Measurements from ENCODE around the gene PDE1C. TPM values are rescaled to one million over a fixed set of nuclear protein-coding genes. Genes with fewer than 3 reads are reported as not detected.

Gene PDE1C
- total and polyA plus RNA-seq, 9 donors = 4.8 to 20.0 (median 11.8) TPM

DNA sequence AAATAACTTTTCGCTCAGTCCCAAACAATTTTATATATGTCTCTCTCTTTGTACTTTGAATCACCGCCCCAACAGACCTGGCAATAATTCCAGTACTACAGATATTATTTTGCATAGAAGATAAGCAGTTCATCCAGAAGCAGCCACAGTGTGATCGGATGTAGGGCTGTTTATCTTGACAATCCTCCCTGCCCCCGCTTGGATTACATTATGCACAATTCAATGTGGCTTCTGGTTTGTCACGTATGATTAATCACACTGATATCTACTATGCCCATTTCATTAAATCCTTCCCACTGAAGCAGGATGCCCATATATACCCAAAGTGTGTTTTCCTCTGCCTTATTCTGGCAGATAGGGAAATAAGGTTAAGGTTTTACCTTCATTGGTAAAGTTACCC lies 115.2 kb downstream of the PDE1C start:
- Histone ChIP-seq H3K36me3 (no peaks in the 10 kb centered on the region), H3K9me3 (no peaks in the 10 kb centered on the region), H3K4me3 (no peak overlapping the region), H3K27ac (no peak overlapping the region), H3K4me1 (ENCODE audit: insufficient read depth) (no peaks in the 10 kb centered on the region), H3K27me3 (no peaks in the 10 kb centered on the region)
- 80 to 86% (median 85%) methylated on average over 5 of the region's 5 CpGs for WGBS, 3 donors
- intact Hi-C loops (cut with DNase I) = no loop called here
- no peak for DNase-seq
- no peak for TF ChIP-seq POLR2A (IDR thresholded peaks at IDR 0.05)
- TF ChIP-seq, protein P1, sequence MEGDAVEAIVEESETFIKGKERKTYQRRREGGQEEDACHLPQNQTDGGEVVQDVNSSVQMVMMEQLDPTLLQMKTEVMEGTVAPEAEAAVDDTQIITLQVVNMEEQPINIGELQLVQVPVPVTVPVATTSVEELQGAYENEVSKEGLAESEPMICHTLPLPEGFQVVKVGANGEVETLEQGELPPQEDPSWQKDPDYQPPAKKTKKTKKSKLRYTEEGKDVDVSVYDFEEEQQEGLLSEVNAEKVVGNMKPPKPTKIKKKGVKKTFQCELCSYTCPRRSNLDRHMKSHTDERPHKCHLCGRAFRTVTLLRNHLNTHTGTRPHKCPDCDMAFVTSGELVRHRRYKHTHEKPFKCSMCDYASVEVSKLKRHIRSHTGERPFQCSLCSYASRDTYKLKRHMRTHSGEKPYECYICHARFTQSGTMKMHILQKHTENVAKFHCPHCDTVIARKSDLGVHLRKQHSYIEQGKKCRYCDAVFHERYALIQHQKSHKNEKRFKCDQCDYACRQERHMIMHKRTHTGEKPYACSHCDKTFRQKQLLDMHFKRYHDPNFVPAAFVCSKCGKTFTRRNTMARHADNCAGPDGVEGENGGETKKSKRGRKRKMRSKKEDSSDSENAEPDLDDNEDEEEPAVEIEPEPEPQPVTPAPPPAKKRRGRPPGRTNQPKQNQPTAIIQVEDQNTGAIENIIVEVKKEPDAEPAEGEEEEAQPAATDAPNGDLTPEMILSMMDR (IDR thresholded peaks at IDR 0.05) = no peak
- TF ChIP-seq EP300 (IDR thresholded peaks at IDR 0.05) = no peak

DNA sequence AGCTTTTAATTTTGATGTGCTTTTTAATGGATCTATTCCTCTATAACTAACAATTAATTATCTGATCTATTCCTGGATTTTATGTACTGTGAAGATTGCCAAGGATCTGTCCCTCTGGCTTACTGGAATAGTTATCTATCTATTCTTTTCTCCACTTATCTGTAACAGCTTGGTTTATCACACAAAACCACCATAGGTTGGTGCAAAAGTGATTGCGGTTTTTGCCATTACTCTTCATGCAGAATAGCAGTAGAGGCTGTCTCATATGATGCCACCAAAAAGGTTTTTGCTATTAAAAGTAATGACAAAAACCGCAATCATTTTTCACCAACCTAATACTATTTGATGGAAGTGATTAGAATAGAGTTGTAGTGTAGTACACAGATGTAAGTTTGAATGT lies 115.7 kb downstream of the PDE1C start:
- WGBS, 3 donors = 88 to 92% (median 91%) methylated on average over 2 of the region's 2 CpGs
- Histone ChIP-seq H3K4me3 (no peak overlapping the region), H3K27me3 (no peaks in the 10 kb centered on the region), H3K36me3 (no peaks in the 10 kb centered on the region), H3K27ac (no peak overlapping the region), H3K9me3 (no peaks in the 10 kb centered on the region), H3K4me1 (ENCODE audit: insufficient read depth) (no peaks in the 10 kb centered on the region)
- TF ChIP-seq EP300 (IDR thresholded peaks at IDR 0.05) = no peak
- no peak for DNase-seq
- intact Hi-C loops (cut with DNase I) = no loop called here

DNA sequence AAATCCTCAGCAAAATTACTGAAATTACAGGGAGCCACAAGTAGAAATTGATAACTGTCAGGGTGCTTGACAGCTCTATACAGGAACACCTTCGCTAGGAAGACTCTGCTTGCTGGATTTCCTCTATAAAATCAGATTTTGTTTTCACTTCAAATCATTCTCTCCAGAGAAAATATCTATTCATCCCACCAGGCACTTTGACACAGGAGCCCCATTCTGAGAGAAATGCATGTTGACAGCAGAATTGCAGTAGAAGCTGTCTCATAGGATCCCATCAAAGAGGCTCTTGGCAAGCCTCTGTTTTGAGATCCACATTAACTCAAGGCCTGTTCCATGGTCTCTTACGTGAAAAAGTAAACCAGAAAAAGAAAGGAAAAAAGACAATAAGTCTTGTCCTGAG lies 116.8 kb downstream of the PDE1C start:
- Histone ChIP-seq H3K27me3 (no peaks in the 10 kb centered on the region), H3K4me1 (ENCODE audit: insufficient read depth) (no peaks in the 10 kb centered on the region), H3K27ac (no peak overlapping the region), H3K4me3 (no peak overlapping the region), H3K9me3 (no peaks in the 10 kb centered on the region), H3K36me3 (no peaks in the 10 kb centered on the region)
- WGBS, 3 donors = 82 to 93% (median 87%) methylated on average over 2 of the region's 2 CpGs
- TF ChIP-seq POLR2A (IDR thresholded peaks at IDR 0.05) (no peak), EP300 (IDR thresholded peaks at IDR 0.05) (no peak)
- TF ChIP-seq, protein P1 (IDR thresholded peaks at IDR 0.05) = no peak
- intact Hi-C loops (cut with DNase I) = no loop called here
- DNase-seq = no peak

DNA sequence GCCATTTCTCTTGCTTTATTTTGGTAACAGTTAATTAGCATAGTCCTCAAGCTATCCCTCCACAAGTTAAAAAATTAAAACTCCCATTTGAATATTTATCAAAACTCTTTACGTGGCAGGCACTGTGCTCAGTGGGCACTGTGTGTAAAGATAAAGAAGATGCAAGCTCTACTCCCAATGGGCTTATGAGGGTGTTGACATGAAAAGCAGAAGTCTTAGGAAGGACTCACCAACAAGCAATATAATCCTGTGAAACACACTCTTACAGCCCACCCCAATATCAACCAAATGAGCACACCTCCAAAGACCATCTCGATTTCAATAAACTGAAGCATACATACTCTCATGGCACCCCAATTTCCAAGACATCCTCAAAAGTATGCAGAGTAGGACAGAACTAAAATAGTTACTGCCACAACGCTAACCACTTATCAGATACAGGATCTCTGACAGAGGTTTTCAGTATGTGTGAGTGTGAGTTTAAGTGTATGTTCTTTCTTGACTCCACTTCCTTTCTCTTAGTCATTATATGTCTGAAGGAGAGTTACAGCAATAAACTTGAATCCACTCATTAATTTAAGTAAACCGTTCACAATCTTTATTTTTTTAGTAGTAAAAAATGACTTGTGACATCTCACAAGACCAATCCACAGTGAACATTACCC lies 120.0 kb downstream of the PDE1C start:
- no peak for TF ChIP-seq EP300 (IDR thresholded peaks at IDR 0.05)
- no peak for TF ChIP-seq POLR2A (IDR thresholded peaks at IDR 0.05)
- TF ChIP-seq, protein P1 (IDR thresholded peaks at IDR 0.05) = no peak
- no peak overlapping the region for H3K27ac ChIP-seq
- no peaks in the 10 kb centered on the region for H3K9me3 ChIP-seq
- no peaks in the 10 kb centered on the region for H3K4me1 ChIP-seq (ENCODE audit: insufficient read depth)
- DNase-seq = no peak
- H3K36me3 ChIP-seq = no peaks in the 10 kb centered on the region
- no peak overlapping the region for H3K4me3 ChIP-seq
- WGBS, 3 donors = 79 to 83% (median 81%) methylated on average over 4 of the region's 4 CpGs
- intact Hi-C loops (cut with DNase I) = no loop called here
- no peaks in the 10 kb centered on the region for H3K27me3 ChIP-seq

DNA sequence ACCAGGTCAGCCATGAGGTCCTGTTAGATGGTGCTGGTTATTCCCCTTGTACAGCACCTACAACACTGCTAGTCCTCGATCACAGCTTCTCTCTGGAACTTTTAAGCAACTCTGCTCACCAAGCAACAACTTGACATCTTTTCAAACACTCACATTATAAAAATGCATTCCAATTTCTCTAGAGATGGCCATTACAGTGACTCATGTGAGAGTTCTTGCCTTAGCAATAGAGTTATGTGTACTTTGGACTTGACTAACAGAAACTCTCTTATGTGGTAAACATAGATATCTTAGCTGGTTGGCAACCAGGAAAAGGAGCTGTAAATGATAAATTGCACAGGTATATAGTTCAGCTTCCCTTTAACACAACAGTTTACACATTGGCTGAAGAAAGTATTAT lies 122.2 kb downstream of the PDE1C start:
- Histone ChIP-seq H3K27ac (no peak overlapping the region), H3K27me3 (no peaks in the 10 kb centered on the region), H3K9me3 (no peaks in the 10 kb centered on the region), H3K36me3 (no peaks in the 10 kb centered on the region), H3K4me3 (no peak overlapping the region), H3K4me1 (ENCODE audit: insufficient read depth) (no peaks in the 10 kb centered on the region)
- TF ChIP-seq POLR2A (IDR thresholded peaks at IDR 0.05) = no peak
- no peak for TF ChIP-seq EP300 (IDR thresholded peaks at IDR 0.05)
- TF ChIP-seq, protein P1 (IDR thresholded peaks at IDR 0.05) = no peak
- 59 to 82% (median 66%) methylated on average over 1 of the region's 1 CpG for WGBS, 3 donors
- DNase-seq = no peak
- intact Hi-C loops (cut with DNase I) = no loop called here

All from ovary (tissue), 9 donors.